Activated CD4-positive, alpha-beta T cell treated with anti-CD3 and anti-CD28 coated beads, Interleukin-10, Interleukin-2, amounts not matched to agents 100 ng/mL and 50 ng/mL, durations not matched to agents 16 hours and 8 hours (primary cell): ENCODE measurements around the gene RBM38.

Source experiments
- DNase-seq: peaks from one replicate; pipeline ENCODE4 v3.0.0-alpha.2; 2020

Gene RBM38

DNA sequence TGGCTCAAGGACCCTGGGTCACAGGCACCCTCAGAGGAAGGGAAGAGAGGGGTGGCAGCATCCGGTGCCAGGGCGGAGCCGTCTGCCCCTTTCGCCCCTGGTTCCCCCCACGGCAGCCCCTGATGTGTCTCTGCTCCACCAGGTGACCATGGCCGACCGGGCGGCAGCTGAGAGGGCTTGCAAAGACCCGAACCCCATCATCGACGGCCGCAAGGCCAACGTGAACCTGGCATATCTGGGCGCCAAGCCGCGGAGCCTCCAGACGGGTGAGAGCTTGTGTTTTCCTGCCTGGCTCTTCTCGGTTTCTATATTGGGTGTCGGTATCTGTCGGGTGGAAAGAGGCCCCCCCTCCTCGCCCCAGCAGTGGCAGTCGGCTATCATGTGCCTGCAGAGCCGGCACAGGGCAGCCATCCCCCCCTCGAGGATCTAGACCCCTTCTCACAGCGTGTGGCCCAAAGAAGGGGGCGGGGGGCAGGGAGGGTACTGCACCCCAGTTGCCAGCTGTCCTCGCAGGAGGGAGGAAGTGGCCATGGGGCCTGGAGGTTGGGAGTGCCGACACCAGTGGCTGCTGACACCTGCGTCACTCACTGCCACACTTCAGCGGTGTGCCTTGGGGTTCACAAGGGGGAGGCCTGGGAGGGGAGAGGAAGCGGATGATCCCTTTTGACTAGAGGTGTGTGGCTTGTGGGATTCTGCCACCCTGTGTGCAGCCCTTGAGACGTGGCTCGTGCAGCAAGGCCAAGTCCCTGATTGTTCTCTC is 1.5 kb downstream of the RBM38 start:
- peak; percentile 91 for DNase-seq

DNA sequence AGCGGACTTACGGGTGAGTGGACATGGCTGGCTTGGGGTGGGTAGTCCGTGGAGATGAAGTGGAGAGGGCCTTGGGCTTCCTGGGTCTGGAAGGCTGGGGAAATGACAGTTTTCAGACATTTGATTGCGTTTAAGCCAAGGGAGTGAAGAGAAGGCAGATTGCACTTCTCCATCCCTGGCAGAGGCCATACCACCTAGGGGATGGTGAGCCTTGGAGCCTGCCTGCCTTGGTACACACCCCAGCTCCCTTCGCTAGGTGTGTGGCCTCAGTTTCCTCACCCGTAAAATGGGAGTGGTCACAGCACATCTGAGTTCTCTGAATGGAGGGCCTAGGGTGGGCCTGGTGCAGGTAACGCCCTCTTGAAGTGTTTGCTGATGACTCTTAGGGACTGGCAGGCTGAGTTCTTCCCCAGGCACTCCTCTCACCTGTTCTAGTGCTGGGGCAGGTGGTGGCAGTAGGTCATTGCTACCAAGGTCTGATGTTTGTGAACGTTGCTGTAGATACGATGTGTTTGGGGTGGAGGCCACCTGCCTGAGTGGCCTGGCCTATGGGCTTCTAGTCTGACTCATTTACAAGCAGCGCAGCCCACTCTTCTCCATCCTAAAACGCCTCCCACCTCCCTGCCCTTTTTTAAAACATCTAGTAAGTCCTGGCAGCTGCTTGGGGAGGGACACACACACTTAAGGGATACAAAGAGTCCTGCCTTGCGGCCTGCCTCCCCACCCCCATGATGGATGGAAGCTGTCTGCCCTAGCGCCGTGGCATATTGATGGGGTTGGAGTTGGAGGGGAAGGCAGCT is 2.3 kb downstream of the RBM38 start:
- DNase-seq, result no peak

DNA sequence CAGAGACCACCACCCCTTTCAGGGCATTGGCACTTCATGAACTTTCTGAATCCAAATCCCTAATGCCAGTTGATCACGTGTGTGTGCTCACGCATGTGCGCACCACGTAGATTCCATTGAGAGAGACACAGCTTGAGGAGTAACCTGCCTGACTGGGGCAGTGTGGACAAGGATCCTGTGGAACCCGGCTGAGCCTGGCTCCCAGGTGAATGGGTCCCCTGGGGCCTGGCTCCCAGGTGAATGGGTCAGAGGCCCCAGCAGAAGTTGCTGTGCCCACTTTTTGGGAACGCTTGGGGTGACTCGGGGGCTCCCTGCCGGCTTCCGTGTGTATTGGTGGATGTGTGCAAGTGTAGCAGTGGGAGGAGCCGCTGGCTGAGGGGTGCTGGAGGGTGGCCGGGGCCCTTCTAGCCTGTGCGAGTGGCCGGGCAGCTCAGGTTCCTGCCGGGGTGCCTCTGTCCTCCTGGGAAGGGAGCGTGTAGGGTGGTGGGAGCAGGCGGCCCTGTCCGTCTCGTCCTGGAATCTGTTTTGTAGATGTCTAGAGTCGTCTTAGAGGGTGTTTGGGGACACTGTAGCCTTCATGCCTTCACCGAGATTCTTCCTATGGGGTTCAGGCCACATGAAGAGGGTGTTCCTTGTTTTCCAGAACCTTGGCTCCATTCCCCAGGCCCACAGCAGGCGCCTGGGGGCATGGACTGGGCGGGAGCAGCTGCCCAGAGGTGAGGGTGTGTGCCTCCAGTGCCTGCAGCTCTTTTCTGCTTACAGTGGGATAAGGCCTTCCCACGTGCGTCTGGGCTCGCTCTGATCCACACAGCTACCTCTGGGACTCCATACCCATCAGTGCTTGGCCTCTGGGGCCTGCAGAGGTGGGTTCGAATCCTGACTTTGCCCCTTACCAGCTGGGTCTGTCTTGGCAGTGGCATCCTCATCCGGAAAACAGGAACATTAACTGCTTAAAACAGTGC is 3.2 kb downstream of the RBM38 start:
- no peak for DNase-seq

- DNase-seq, result no peak
Measured at GRCh38 chr20:57395111-57395966, 4.1 kb downstream of the RBM38 start.

DNA sequence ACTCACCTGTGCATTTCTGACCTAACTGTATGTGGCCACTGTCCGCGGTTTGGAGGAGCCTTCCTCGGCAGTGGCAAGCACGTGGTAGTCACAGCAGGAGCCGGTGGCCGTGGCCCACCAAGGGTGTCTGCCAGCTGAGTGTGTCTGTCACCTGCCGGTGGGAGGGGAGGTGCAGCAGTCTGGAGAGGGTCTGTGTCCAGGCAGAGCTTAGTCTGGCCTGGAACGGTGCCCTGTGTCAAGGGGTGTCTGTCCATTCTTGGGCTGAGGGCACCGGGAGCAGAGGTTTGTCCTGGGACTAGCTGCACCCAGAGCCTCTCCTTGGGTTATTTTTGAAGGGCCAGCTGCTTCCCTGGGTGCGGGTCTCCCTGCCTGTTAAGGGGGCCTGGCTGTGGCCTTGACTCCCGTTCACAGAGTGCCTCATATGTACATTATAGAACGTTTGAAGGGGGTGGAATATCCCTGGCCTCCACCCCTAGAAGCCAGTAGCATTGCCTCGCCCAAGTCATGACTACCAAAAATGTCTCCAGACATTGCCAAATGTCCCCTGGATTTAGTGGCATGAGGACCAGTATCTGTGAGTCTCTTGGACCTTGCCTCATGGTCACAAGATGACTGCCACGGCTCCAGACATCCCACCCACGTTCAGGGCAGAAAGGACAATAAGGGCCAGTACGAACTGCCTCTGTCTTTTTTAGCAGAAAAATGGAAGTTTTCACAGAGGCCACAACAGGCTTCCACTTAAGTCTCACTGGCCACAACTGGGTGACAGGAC is 5.2 kb downstream of the RBM38 start:
- no peak for DNase-seq

DNA sequence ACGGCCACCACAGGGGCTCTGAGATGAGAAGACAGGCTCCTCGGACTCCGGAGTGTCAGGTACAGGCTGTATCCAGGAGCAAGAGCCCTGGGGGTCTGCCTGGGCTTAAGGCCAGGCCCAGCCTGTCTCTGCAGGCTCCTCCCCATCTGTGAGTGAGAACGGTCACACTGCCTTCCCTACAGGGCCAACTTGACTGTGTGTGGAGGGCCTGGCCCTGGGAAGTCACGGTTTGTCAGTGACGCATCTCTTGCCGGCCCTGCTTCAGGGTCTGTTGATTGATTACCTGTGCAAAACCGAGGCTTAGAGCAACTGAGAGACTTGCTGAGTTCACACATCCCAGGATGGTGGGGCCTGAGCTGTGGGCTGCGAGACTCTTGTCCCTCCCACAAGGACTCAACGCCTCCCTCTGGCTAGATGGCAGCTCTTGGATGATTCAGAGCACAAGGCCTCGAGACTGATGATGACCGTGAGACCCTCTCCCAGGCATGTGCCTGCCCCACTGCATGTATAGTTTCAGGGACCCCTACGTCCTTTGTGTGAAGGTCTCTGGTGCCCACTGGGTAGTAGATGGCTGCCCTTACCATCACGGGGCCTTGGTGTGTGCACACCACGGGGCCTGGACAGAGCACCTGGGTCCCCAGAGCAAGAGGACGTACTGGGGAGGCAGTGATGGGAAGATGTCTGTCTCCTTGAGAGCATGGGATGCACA is 5.9 kb downstream of the RBM38 start:
- no peak for DNase-seq

- DNase-seq, result peak; percentile 31
Measured at GRCh38 chr20:57397693-57398108, 6.5 kb downstream of the RBM38 start.

DNA sequence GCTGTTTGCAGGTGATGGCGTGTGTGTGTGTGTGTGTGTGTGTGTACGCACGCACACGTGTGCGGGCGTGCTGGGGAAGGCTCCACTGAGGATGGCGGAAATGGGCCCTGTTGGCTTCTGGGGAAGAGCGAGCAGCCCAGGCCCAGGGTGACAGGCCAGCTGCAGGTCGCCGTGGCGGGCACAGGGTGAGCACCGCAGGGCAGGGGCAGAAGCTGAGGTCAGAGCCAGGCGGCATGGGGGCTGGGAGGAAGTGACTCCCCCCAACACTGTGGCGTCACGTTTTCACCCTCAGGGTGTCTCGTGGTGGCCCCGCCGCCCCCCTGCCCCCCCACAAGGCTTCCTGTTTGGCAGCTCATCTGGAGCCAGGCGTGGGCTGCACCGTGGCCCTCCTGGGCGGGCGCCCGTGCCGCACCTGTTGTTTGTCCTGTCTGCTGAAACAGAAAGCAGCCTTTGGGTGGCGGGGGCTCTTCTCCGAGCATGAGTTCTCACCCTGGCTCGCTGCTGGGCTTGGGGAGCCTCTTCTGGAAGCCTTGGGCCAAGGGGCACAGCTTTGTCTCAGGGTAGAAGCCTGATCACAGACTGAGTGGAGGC is 7.1 kb downstream of the RBM38 start:
- DNase-seq, result peak; percentile 81

GRCh38 chr20:57398901-57399535 is 7.8 kb downstream of the RBM38 start:
- no peak for DNase-seq

- peak; percentile 62 for DNase-seq
Measured at GRCh38 chr20:57399587-57400155, 8.5 kb downstream of the RBM38 start.

DNA sequence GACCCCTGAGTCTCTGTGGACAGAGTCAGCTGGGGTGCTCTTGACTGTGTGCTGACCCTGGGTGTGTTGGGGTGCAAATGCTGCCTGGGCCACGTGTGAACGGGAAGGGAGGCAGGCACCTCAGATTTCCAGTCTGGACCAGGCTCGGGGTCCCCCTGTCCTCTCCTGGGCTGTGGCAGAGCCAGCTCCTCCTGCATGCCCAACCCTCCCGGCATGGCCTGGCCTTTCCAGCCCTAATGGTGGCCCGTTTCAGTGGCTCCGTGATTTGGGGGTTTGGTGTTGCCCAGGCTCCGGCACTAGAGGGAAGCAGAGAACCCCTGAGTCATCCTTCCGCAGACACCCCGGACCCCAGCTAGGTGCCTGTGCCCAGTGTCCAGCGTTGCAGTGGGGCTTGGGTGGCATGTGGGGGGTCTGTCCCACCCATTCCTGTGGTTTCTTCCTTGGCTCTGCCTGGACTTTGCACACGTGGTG is 9.1 kb downstream of the RBM38 start:
- no peak for DNase-seq

- DNase-seq, result no peak
Measured at GRCh38 chr20:57400821-57401564, 9.8 kb downstream of the RBM38 start.

- DNase-seq, result no peak
Measured at GRCh38 chr20:57401565-57401918, 10.3 kb downstream of the RBM38 start.

- DNase-seq, result no peak
Measured at GRCh38 chr20:57402206-57403125, 11.3 kb downstream of the RBM38 start.

GRCh38 chr20:57403216-57403615 is 12.0 kb downstream of the RBM38 start:
- no peak for DNase-seq

DNA sequence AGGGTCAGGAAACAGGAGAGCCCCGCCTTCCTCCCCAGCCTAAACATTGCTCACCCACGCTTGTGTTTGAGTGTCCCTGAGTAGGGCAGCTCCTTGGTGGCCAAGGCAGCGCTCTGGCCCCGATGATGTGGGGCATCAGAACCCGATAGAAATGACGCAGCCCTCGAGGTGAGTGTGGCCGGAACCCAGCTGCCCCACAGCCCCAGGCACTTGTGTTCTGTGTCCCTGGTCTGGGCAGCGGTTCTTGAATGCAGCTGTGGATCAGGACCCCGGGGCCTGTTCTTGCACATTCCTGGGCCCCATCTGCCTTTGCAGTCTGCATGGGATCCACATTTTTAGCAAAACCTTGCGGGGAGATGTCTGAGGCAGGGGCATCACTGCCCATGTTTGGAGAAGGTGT is 12.8 kb downstream of the RBM38 start:
- no peak for DNase-seq

GRCh38 chr20:57404419-57405072 is 13.3 kb downstream of the RBM38 start:
- no peak for DNase-seq
